GM12878 (cell line): ENCODE measurements around the gene ARHGEF18. TPM values are rescaled to one million over a fixed set of nuclear protein-coding genes. Genes with fewer than 3 reads are reported as not detected.
A peak's percentile ranks its signal among the peaks of the same experiment; 100 is the strongest.

ENCODE experiments used
- ATAC-seq: fragments of 200-7000 bp; cut with Tn5 transposase; 3 replicates; pipeline ENCODE4 v1.9.1; 2020; ENCODE audit warnings: mild to moderate bottlenecking, moderate library complexity
- BruUV-seq: library from RNA; stranded (reverse); fragments of 400-500 nt; replicated peaks from 2 replicates; lab custom pipeline; 2021; lab: Mats Ljungman, UMichigan
- CTCF ChIA-PET: fragments of 300-600 bp; sonication (Branson Sonifier 250); formaldehyde crosslinking; extraction: SDS; loops from one replicate; lab custom pipeline; 2021; ENCODE audit warnings: inconsistent platforms; lab: Yijun Ruan, JAX
- POLR2A ChIA-PET: fragments of 350-600 bp; formaldehyde crosslinking; extraction: SDS; loops from one replicate; lab custom pipeline; 2021; ENCODE audit warnings: inconsistent platforms; lab: Charles Lee
- RAD21 ChIA-PET: fragments of 300-600 bp; sonication (Branson Sonifier 250); formaldehyde crosslinking; loops from one replicate; lab custom pipeline; 2023; ENCODE audit warnings: antibody characterized with exemption; ENCODE audit not compliant: unreplicated experiment; lab: Charles Lee
- SMC1A ChIA-PET: fragments of 300-600 bp; sonication (Branson Sonifier 250); formaldehyde crosslinking; loops from one replicate; lab custom pipeline; 2023; ENCODE audit not compliant: unreplicated experiment, uncharacterized antibody; lab: Charles Lee
- DNase-seq: peaks from one replicate; pipeline ENCODE4 v3.0.0-alpha.2; 2011; ENCODE audit warnings: low read depth, low spot score
- FAIRE-seq: peaks from 3 replicates; lab custom pipeline; 2011; peaks lifted over from hg19 to GRCh38; lab: Jason Lieb, UNC
- H2AFZ ChIP-seq: 2 replicates; pipeline ENCODE4 v1.6.0; 2011; ENCODE audit warnings: low read depth, low read length, control low read depth; ENCODE audit not compliant: control insufficient read depth
- H3K27ac ChIP-seq: 2 replicates; pipeline ENCODE4 v1.5.1; 2011; ENCODE audit warnings: control low read depth; ENCODE audit not compliant: control insufficient read depth, insufficient read depth
- H3K27me3 ChIP-seq, 2 experiments: replicated peaks in 1 of 2; 2 replicates each; pipeline versions ENCODE4 v1.6.0 to v1.6.1; 2011; ENCODE audit warnings: low read length in 1 of 2; ENCODE audit not compliant: control insufficient read depth in 2 of 2, insufficient read depth in 2 of 2
- H3K36me3 ChIP-seq, 2 experiments: 2 replicates each; pipeline ENCODE4 v1.5.1; 2011; ENCODE audit warnings: low read length in 1 of 2; ENCODE audit not compliant: control insufficient read depth in 2 of 2, insufficient read depth in 2 of 2
- H3K4me1 ChIP-seq: 2 replicates; pipeline ENCODE4 v1.6.1; 2011; ENCODE audit warnings: mild to moderate bottlenecking, low read length, moderate library complexity, mixed read lengths; ENCODE audit not compliant: control insufficient read depth, insufficient read depth
- H3K4me2 ChIP-seq: 2 replicates; pipeline ENCODE4 v1.6.0; 2011; ENCODE audit warnings: control low read depth; ENCODE audit not compliant: control insufficient read depth, insufficient read depth
- H3K4me3 ChIP-seq: fragments of 200-600 bp; sonication (generic); 2 replicates; pipeline ENCODE4 v1.5.1; 2016
- H3K79me2 ChIP-seq: 2 replicates; pipeline ENCODE4 v1.6.0; 2011; ENCODE audit warnings: low read length; ENCODE audit not compliant: control insufficient read depth, insufficient read depth
- H3K9ac ChIP-seq: 2 replicates; pipeline ENCODE4 v1.8.0; 2011; ENCODE audit warnings: low read length, control low read depth, mixed read lengths; ENCODE audit not compliant: control insufficient read depth, insufficient read depth
- H3K9me3 ChIP-seq: replicated peaks from 3 replicates; pipeline ENCODE4 v1.5.1; 2011; ENCODE audit warnings: mild to moderate bottlenecking, low read length; ENCODE audit not compliant: control insufficient read depth, insufficient read depth
- H4K20me1 ChIP-seq: 2 replicates; pipeline ENCODE4 v1.6.0; 2011; ENCODE audit not compliant: control insufficient read depth, insufficient read depth
- CBX5 ChIP-seq: sonication (generic); IDR thresholded peaks from 2 replicates; pipeline ENCODE4 v1.6.1; 2016; ENCODE audit warnings: low read depth, moderate library complexity, mild to moderate bottlenecking, inconsistent platforms
- EGR1 ChIP-seq, 2 experiments: IDR thresholded peaks; 1 replicate in 1 of 2; 2 replicates in 1 of 2; pipeline ENCODE4 v1.6.1; 2011 to 2012; ENCODE audit warnings: low read depth in 2 of 2, low read length in 2 of 2, borderline replicate concordance in 1 of 2, mild to moderate bottlenecking in 1 of 2, moderate library complexity in 1 of 2
- GABPA ChIP-seq: IDR thresholded peaks from 2 replicates; pipeline ENCODE4 v1.6.1; 2014; ENCODE audit warnings: antibody characterized with exemption, low read depth, mild to moderate bottlenecking, inconsistent platforms
- NR2C1 ChIP-seq: fragments of 450-650 bp; IDR thresholded peaks from 2 replicates; pipeline ENCODE4 v1.6.1; 2017; ENCODE audit warnings: antibody characterized with exemption, mild to moderate bottlenecking, moderate library complexity
- POLR2AphosphoS5 ChIP-seq: IDR thresholded peaks from 2 replicates; pipeline ENCODE4 v1.6.1; 2011; ENCODE audit warnings: mild to moderate bottlenecking, low read length, inconsistent platforms
- SUZ12 ChIP-seq: fragments of 200-600 bp; sonication (generic); IDR thresholded peaks from one replicate; pipeline ENCODE4 v1.6.1; 2018; ENCODE audit warnings: antibody characterized with exemption, mild to moderate bottlenecking; ENCODE audit not compliant: unreplicated experiment
- TCF12 ChIP-seq: IDR thresholded peaks from 2 replicates; pipeline ENCODE4 v1.6.1; 2011; ENCODE audit warnings: low read depth, mild to moderate bottlenecking, low read length
- TCF3 ChIP-seq: IDR thresholded peaks from 2 replicates; pipeline ENCODE4 v1.6.1; 2012; ENCODE audit warnings: low read depth, mild to moderate bottlenecking, low read length, borderline replicate concordance; ENCODE audit not compliant: insufficient read depth
- WGBS: methylation state at CpG from one replicate; pipeline ENCODE4 v1.1.6; 2016; ENCODE audit warnings: low lambda C conversion rate; ENCODE audit not compliant: insufficient replicate concordance, insufficient coverage; ENCODE audit errors: missing lambda C conversion rate; 5-methylcytosine and 5-hydroxymethylcytosine counted together
- in situ Hi-C: fragments of 300-500 bp; cut with MboI; formaldehyde crosslinking; loops from 9 replicates; pipeline ENCODE4 v1.14.3; 2018; ENCODE audit warnings: mixed read lengths
- intact Hi-C: fragments of 100-400 bp; cut with micrococcal nuclease; formaldehyde crosslinking; loops from one replicate; pipeline ENCODE4 v1.14.2; 2022; ENCODE audit not compliant: unreplicated experiment
- polyA plus RNA-seq, 11 experiments: library from polyadenylated mRNA; depleted of rRNA in 4 of 11; unstranded in 6 of 11; stranded (reverse) in 5 of 11; fragments of >200 nt; fragmentation: Nextera tagmentation in 4 of 11; fragmentation: Illumina TruSeq in 1 of 11; extraction: Ambion mirVana in 4 of 11; extraction: Trizol in 1 of 11; gene quantifications; 1 replicate in 1 of 11; 2 replicates in 10 of 11; pipeline versions ENCODE4 v1.2.1 to v1.2.3, GENCODE V29; 2011 to 2016; ENCODE audit warnings: inconsistent platforms in 2 of 11, missing spikeins in 2 of 11, low read depth in 1 of 11
- total RNA-seq, 4 experiments: library from RNA; depleted of rRNA in 3 of 4; stranded (reverse); fragments of >200 nt in 3 of 4; fragmentation: Illumina TruSeq in 1 of 4; extraction: Trizol in 1 of 4; gene quantifications; 2 replicates each; pipeline versions ENCODE4 v1.2.1 to v1.2.3, GENCODE V29; 2013 to 2021
- TF ChIP-seq, protein P1 (sequence below): fragments of 450-650 bp; IDR thresholded peaks from 2 replicates; pipeline ENCODE4 v1.6.1; 2016; ENCODE audit warnings: mild to moderate bottlenecking

ARHGEF18 gene
- total and polyA plus RNA-seq, 10 of the 15 experiments (the other 5 are each of a cell fraction or from before 2014, with no cell fraction given) = 0.31 to 32.3 (median 13.4) TPM

DNA sequence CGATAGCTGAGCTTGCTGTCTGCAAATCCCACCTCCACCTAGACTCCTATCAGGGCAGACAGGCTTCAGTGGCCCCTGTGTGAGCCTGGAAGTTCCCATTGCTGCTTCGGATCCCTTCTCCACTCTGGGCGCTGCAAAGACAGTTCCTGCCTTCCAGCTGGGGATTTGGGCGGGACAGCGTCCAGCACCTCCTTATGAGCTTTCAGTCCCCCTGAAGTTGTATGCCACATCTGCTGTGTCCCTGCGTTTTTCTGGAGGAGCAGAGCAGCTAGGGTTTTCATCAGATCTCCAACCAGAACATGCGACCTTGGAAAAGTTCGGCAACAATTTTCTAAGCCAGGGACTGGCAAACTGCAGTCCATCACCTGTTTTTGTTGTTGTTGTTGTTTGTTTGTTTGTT lies 38.0 kb downstream of the ARHGEF18 start:
- no peaks in the 10 kb centered on the region; the same call in 1 of the 3 replicates for H3K9me3 ChIP-seq
- peaks cover 0 to 2% of the 10 kb centered on the region in 2 experiments; a peak in 2 of 4 replicates for H3K36me3 ChIP-seq
- ChIA-PET SMC1A (interaction anchor here (0.9 to 4.1 kb wide), 13 partner anchors 11 to 413 kb away, joined by 3 to 40 read pairs (median 4); partner anchors contain the start of genes MCOLN1 and PNPLA6), CTCF (interaction anchor here (0.6 to 2.5 kb wide), 13 partner anchors 12 to 294 kb away, joined by 3 to 14 read pairs (median 4); partner anchors contain the start of genes ARHGEF18 and TRAPPC5)
- in situ Hi-C loops (no loop called here), intact Hi-C loops (loop anchor here (5.0 to 10.0 kb wide), 3 partner anchors 39 to 408 kb away; partner anchors contain the start of genes ARHGEF18 and MCEMP1)
- WGBS = 42% methylated on average over 8 of the region's 8 CpGs
- H3K27ac ChIP-seq = peak overlapping the region; percentile 78
- ATAC-seq = peak; percentile 22; the same call in 2 of the 3 replicates
- peak overlapping the region; percentile 26; the same call in 1 of the 2 replicates for H2AFZ ChIP-seq
- no peak for FAIRE-seq
- peak overlapping the region; percentile 97 for H3K4me2 ChIP-seq
- DNase-seq = no peak
- H3K4me1 ChIP-seq = peaks cover 18% of the 10 kb centered on the region
- H3K79me2 ChIP-seq = no peaks in the 10 kb centered on the region
- H3K9ac ChIP-seq = peak overlapping the region; percentile 44
- H3K27me3 ChIP-seq = no peaks in the 10 kb centered on the region
- TF ChIP-seq, protein P1, sequence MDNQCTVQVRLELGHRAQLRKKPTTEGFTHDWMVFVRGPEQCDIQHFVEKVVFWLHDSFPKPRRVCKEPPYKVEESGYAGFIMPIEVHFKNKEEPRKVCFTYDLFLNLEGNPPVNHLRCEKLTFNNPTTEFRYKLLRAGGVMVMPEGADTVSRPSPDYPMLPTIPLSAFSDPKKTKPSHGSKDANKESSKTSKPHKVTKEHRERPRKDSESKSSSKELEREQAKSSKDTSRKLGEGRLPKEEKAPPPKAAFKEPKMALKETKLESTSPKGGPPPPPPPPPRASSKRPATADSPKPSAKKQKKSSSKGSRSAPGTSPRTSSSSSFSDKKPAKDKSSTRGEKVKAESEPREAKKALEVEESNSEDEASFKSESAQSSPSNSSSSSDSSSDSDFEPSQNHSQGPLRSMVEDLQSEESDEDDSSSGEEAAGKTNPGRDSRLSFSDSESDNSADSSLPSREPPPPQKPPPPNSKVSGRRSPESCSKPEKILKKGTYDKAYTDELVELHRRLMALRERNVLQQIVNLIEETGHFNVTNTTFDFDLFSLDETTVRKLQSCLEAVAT = peak; percentile 93
- TF ChIP-seq CBX5 (no peak), TCF12 (no peak)
- TF ChIP-seq, all 136 proteins: peak for 1
- H3K4me3 ChIP-seq = peak overlapping the region; percentile 40; the same call in 1 of the 2 replicates
- H4K20me1 ChIP-seq = no peaks in the 10 kb centered on the region
- no TSS peak for BruUV-seq
- RAD21 ChIA-PET = interaction anchor here (0.7 to 2.8 kb wide), 18 partner anchors 10 to 413 kb away, joined by 3 to 13 read pairs (median 4); partner anchors contain the start of genes ARHGEF18, FCER2 and TRAPPC5
- POLR2A ChIA-PET = interaction anchor here (0.5 to 2.3 kb wide), 9 partner anchors 8 to 288 kb away, joined by 3 to 34 read pairs (median 7); partner anchors contain the start of gene ARHGEF18

DNA sequence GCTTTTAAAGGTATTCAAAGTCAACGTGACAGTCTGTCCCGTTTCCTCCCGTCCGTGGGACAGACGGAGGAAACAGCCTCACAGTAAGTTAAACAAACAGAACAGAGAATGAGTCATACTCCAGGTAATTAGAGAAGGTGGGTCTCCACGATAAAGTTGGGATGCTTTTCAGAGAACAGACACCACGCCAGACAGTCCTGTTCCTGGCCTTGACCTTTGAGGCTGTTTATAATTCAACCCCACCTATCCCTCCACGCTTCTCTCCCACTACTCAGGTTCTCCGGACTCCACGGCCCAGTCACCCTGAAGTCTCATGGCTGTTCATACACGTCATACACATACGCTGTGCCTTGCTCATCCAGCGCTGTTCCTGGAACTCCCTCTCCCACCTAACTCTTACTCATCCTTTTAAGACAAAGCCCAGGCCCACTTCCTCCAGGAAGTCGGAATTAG lies 42.5 kb downstream of the ARHGEF18 start:
- H3K9me3 ChIP-seq = no peaks in the 10 kb centered on the region; the same call in 1 of the 3 replicates
- H3K27ac ChIP-seq = no peak overlapping the region
- in situ Hi-C loops (no loop called here), intact Hi-C loops (no loop called here)
- H2AFZ ChIP-seq = no peak overlapping the region
- H3K4me1 ChIP-seq = peaks cover 19% of the 10 kb centered on the region
- peaks cover 14% of the 10 kb centered on the region for H3K79me2 ChIP-seq
- H3K4me2 ChIP-seq = no peak overlapping the region
- BruUV-seq = no TSS peak
- H3K9ac ChIP-seq = no peak overlapping the region
- CTCF ChIA-PET = no interaction called here
- POLR2A ChIA-PET = interaction anchor here (0.6 kb wide), 1 partner anchor 1357 kb away, joined by 5 read pairs; no protein-coding TSS in a partner anchor
- no peak for ATAC-seq
- SMC1A ChIA-PET = no interaction called here
- FAIRE-seq = no peak
- no peak for DNase-seq
- no peaks in the 10 kb centered on the region for H3K27me3 ChIP-seq
- peaks cover 0 to 2% of the 10 kb centered on the region in 2 experiments; a peak in 2 of 4 replicates for H3K36me3 ChIP-seq
- no peak overlapping the region for H3K4me3 ChIP-seq
- WGBS = 89% methylated on average over 14 of the region's 14 CpGs
- H4K20me1 ChIP-seq = no peaks in the 10 kb centered on the region
- RAD21 ChIA-PET = no interaction called here
- TF ChIP-seq TCF3 = no peak
- TF ChIP-seq SUZ12 = no peak
- TF ChIP-seq POLR2AphosphoS5 = no peak
- TF ChIP-seq GABPA = no peak
- no peak for TF ChIP-seq NR2C1
- TF ChIP-seq EGR1 (IDR thresholded peaks at IDR 0.05; ENCODE audit: borderline replicate concordance in 1 of 2, low read depth in 2 of 2, low read length in 2 of 2) = no peak
- TF ChIP-seq TCF12 = no peak
